DOHH2 (cell line): Measurements from ENCODE around the gene FBXO42.

Experiments
- CTCF ChIP-seq: fragments of 200-600 bp; sonication (generic); IDR thresholded peaks from one replicate; pipeline ENCODE4 v1.5.1; 2014; ENCODE audit warnings: antibody characterized with exemption, mild to moderate bottlenecking, low read depth, low read length; ENCODE audit not compliant: poor library complexity, severe bottlenecking
- EZH2phosphoT487 ChIP-seq: fragments of 200-600 bp; sonication (generic); IDR thresholded peaks from 2 replicates; pipeline ENCODE4 v1.6.1; 2017; ENCODE audit warnings: borderline replicate concordance, mild to moderate bottlenecking, antibody characterized with exemption, low read length, moderate library complexity, mixed read lengths

- no peak for TF ChIP-seq CTCF
- TF ChIP-seq EZH2phosphoT487 = no peak
Measured at GRCh38 chr1:16289959-16290358, 62.3 kb downstream of the FBXO42 start.
